AG04449 (cell line): ENCODE measurements around the gene NEMP1.

Experiments used
- CTCF ChIA-PET: fragments of 350-600 bp; formaldehyde crosslinking; extraction: SDS; loops from one replicate; lab custom pipeline; 2021; ENCODE audit warnings: antibody characterized with exemption; lab: Yijun Ruan, JAX
- POLR2A ChIA-PET: fragments of 400-600, 350-600 bp; formaldehyde crosslinking; extraction: SDS; loops from one replicate; lab custom pipeline; 2020; ENCODE audit warnings: antibody characterized with exemption, inconsistent platforms; lab: Yijun Ruan, JAX
- DNase-seq: peaks from one replicate; pipeline ENCODE4 v3.0.0-alpha.2; 2010; ENCODE audit warnings: low read depth, low spot score
- H3K4me3 ChIP-seq: 2 replicates; pipeline ENCODE4 v1.5.1; 2011; ENCODE audit warnings: low read depth, mild to moderate bottlenecking, control low read depth, low read length
- TF ChIP-seq, protein P1 (sequence below): IDR thresholded peaks from one replicate; pipeline ENCODE4 v1.5.1; 2011; ENCODE audit warnings: mild to moderate bottlenecking, moderate library complexity, low read length, control low read depth, inconsistent platforms; ENCODE audit not compliant: insufficient read depth; ENCODE audit errors: missing control alignments

The NEMP1 gene

DNA sequence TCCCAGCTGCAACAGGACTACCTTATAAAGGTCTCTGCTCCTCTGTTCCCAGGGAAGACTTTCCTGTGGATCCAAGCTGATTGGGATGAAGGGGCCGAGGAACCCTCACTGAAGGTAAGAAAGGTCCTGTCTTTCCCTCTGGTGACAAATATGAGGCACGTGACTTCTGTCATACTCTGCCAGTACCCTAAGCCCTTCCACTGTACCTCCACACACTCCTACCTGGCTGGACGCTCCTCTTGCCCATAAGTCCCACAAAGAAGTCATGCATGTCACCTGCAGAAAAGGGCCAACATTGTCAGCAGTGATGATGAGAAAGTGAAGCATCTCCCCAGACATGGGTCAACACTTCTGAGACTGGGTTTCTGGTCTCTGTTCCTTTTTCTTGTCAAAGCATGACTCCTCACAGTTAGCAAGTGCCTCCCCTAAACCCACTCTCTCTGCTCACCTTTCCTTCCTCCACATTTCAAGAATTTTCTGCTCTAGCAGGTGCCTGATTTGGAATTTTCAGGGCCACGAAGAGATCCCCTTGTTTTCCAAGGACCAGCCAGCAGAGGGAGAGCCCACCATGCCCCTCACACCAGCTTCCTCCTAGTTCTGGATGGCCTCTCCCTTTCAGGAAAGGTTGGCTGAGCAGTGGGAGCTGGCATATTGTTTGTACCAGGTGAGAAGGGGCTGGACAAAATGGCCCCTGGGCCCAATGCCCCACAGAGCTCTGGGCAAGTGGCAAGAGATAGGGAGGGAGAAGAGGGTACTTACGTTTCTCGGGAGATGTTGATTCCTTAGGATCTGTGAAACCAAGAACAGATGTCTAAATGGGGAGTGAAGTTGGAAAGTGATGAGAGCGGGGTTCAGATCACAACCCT lies 65.8 kb downstream of the NEMP1 start:
- POLR2A ChIA-PET: no interaction called here
- CTCF ChIA-PET: interaction anchor here (1.4 to 19.3 kb wide), 3 partner anchors 11 to 48 kb away, joined by 3 to 500 read pairs (median 6); no protein-coding TSS in a partner anchor
- DNase-seq: no peak
- no peak overlapping the region for H3K4me3 ChIP-seq
- TF ChIP-seq, protein P1, sequence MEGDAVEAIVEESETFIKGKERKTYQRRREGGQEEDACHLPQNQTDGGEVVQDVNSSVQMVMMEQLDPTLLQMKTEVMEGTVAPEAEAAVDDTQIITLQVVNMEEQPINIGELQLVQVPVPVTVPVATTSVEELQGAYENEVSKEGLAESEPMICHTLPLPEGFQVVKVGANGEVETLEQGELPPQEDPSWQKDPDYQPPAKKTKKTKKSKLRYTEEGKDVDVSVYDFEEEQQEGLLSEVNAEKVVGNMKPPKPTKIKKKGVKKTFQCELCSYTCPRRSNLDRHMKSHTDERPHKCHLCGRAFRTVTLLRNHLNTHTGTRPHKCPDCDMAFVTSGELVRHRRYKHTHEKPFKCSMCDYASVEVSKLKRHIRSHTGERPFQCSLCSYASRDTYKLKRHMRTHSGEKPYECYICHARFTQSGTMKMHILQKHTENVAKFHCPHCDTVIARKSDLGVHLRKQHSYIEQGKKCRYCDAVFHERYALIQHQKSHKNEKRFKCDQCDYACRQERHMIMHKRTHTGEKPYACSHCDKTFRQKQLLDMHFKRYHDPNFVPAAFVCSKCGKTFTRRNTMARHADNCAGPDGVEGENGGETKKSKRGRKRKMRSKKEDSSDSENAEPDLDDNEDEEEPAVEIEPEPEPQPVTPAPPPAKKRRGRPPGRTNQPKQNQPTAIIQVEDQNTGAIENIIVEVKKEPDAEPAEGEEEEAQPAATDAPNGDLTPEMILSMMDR: no peak

GRCh38 chr12:57011438-57012424 lies 66.9 kb downstream of the NEMP1 start:
- TF ChIP-seq, protein P1: no peak
- no peak overlapping the region for H3K4me3 ChIP-seq
- no peak for DNase-seq
- CTCF ChIA-PET: interaction anchor here (1.2 to 19.3 kb wide), 8 partner anchors 8 to 253 kb away, joined by 3 to 500 read pairs (median 9); partner anchors contain the start of genes HSD17B6, MYO1A and PRIM1
- POLR2A ChIA-PET: no interaction called here

DNA sequence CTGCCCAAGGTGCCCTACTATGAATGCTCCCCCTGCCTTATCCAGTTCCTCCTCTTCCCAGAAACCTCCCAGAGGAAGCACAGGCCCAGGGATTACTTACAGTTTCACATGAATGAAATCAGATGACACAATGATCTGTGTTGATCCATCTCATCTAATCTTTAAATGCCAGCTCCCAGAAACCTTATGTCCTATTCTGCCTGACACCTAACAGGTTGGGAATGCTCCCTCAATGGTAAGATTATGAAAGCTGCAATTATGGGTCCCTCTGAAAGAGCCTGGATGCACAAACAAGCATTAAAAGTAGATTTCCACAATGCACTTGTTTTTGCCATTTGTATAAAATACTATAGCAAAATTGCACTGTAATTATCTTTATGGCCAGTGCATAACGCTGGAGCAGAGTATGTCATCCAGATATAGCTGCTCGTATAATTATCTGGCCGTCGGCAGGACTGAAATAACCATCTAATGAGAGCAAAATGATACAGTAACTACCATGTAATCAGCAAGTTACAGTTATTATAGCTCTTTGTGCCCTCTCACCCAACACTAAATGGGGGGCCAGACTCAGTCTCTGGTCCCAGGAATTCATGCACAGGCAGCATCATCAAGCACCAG lies 67.9 kb downstream of the NEMP1 start:
- DNase-seq: no peak
- no peak overlapping the region for H3K4me3 ChIP-seq
- ChIA-PET CTCF (interaction anchor here (1.2 to 19.3 kb wide), 8 partner anchors 9 to 252 kb away, joined by 3 to 500 read pairs (median 9); partner anchors contain the start of genes HSD17B6, MYO1A and PRIM1), POLR2A (no interaction called here)
- TF ChIP-seq, protein P1: no peak

- no peak overlapping the region for H3K4me3 ChIP-seq
- CTCF ChIA-PET: interaction anchor here (1.3 to 19.3 kb wide), 8 partner anchors 9 to 251 kb away, joined by 3 to 500 read pairs (median 9); partner anchors contain the start of genes HSD17B6, MYO1A and PRIM1
- DNase-seq: no peak
- POLR2A ChIA-PET: no interaction called here
- TF ChIP-seq, protein P1: no peak
These were observed 68.5 kb downstream of the NEMP1 start for GRCh38 chr12:57009949-57010626.

DNA sequence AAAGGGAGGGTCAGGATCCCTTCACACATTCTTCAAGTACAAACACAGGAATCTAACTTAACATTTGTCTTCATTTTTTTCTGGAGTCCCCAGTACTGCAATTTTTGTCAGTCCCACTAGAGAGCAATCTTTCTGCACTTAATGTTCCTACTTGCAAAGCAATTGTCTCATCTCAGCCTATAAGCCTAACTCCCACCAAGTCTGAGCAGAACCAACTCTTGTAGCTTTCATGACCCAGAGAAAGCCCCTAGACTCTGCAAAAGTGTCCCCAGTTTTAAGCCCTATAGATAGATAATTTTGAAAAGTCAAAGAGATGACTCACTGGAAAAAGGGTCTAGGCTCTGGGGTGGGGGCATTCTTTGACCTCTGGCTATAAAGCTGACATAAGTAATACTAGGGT lies 70.4 kb downstream of the NEMP1 start:
- ChIA-PET CTCF (interaction anchor here (0.7 to 19.3 kb wide), 18 partner anchors 9 to 249 kb away, joined by 3 to 500 read pairs (median 4); partner anchors contain the start of genes HSD17B6, MYO1A, PRIM1 and STAT6), POLR2A (no interaction called here)
- H3K4me3 ChIP-seq: no peak overlapping the region
- TF ChIP-seq, protein P1: peak; percentile 47
- DNase-seq: no peak
